HUES6 (cell line): Measurements from ENCODE around the gene CCSER2.
"Not testable (repeated sequence)": the region's sequence is repeated elsewhere in the genome, so short reads cannot be mapped to it uniquely, and the experiment has no call there.

ENCODE experiments used
- H3K27ac ChIP-seq: 2 replicates; pipeline ENCODE4 v1.7.0; 2013; ENCODE audit warnings: low read depth, mild to moderate bottlenecking, low read length, inconsistent platforms
- H3K27me3 ChIP-seq: 2 replicates; pipeline ENCODE4 v1.6.1; 2013; ENCODE audit warnings: low read length; ENCODE audit not compliant: control insufficient read depth, insufficient read depth
- H3K36me3 ChIP-seq: 2 replicates; pipeline ENCODE4 v1.6.1; 2013; ENCODE audit warnings: low read length; ENCODE audit not compliant: control insufficient read depth, insufficient read depth
- H3K4me1 ChIP-seq: 2 replicates; pipeline ENCODE4 v1.6.1; 2013; ENCODE audit warnings: low read length; ENCODE audit not compliant: control insufficient read depth, insufficient read depth
- H3K4me3 ChIP-seq: 2 replicates; pipeline ENCODE4 v1.5.1; 2013; ENCODE audit warnings: low read depth, low read length
- H3K9ac ChIP-seq: one replicate; pipeline ENCODE4 v1.6.1; 2013; ENCODE audit warnings: mild to moderate bottlenecking, low read length
- H3K9me3 ChIP-seq: 2 replicates; pipeline ENCODE4 v1.6.1; 2013; ENCODE audit warnings: low read depth, low read length; ENCODE audit not compliant: control insufficient read depth, insufficient read depth

The CCSER2 gene

DNA sequence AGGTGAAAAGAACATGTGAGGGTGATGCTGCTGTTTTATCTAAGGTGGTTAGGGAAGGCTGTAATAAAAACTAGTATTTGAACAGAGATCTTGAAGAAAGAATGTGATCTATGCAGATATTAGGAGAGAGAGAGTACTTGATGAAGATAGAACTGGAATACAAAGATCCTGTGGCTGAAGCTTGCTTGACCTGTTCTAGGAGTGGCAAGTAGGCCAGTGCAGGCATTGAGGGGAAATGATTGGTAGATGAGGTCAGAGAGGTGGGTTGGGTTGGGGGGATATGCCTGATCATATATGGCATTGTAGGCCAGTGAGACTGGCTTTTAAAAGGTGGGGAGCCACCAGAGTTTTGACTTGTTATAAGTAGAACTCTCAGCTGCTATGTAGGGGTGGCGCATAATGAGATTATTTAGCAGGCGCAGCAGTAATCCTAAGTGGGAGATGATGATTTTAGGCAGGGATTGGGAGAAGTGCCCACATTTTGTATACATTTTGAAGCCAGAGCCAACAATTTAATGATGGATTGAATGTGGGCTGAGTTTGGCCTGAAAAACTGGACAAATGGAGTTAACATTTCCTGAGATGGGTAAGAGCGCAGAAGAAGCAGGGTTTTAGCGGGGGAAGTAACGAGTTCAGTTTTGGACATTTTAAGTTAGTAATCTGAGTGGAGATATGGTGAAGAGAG, 8.2 kb downstream of the CCSER2 start:
- Histone ChIP-seq H3K36me3 (no peaks in the 10 kb centered on the region), H3K4me1 (peaks cover 35% of the 10 kb centered on the region), H3K27ac (no peak overlapping the region), H3K27me3 (no peaks in the 10 kb centered on the region), H3K9ac (no peak overlapping the region), H3K4me3 (no peak overlapping the region), H3K9me3 (no peaks in the 10 kb centered on the region)

GRCh38 chr10:84337199-84337598, 8.8 kb downstream of the CCSER2 start:
- Histone ChIP-seq H3K9ac (no peak overlapping the region), H3K36me3 (no peaks in the 10 kb centered on the region), H3K27ac (no peak overlapping the region), H3K9me3 (no peaks in the 10 kb centered on the region), H3K4me1 (peaks cover 42% of the 10 kb centered on the region), H3K27me3 (no peaks in the 10 kb centered on the region), H3K4me3 (no peak overlapping the region)

DNA sequence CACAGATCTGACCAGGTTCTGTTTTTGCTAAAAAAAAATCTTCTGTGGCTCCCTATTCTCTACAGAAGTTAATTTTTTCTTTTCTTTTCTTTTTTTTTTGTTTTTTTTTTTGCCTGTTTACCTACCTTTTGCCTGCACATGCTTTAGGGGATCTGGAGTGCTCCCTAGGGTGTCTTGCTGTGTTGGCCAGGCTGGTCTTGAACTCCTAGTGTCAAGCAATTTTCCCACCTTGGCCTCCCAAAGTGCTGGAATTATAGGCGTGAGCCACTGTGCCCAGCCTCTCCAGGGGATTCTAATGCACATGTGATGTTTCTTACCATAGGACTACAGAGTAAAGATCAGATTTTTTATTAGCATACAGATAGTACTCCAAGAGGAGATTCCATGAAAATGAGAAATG, 10.6 kb downstream of the CCSER2 start:
- Histone ChIP-seq H3K4me1 (peaks cover 42% of the 10 kb centered on the region), H3K9ac (no peak overlapping the region), H3K36me3 (no peaks in the 10 kb centered on the region), H3K27ac (no peak overlapping the region), H3K4me3 (no peak overlapping the region), H3K9me3 (no peaks in the 10 kb centered on the region), H3K27me3 (no peaks in the 10 kb centered on the region)

DNA sequence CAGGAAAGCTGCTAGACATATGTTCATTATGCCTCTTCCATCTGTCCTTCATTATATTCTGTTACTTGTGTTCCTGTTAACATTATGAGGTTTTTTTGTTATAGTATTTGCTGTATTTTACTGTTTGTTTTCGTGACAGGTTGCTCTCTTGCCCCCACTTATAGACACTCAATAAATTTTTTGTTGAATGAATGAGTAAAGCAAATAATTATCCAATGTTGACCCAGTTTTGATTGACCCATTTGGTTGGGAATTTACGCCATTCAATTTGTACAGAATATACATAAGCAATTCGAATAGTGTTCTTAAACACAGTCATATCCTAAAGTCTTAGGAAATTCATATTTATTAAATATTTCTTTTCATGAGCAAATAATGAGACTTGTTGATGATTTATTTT, 11.8 kb downstream of the CCSER2 start:
- H3K4me3 ChIP-seq: no peak overlapping the region
- H3K9ac ChIP-seq: no peak overlapping the region
- H3K36me3 ChIP-seq: no peaks in the 10 kb centered on the region; the same call in 1 of the 2 replicates
- no peaks in the 10 kb centered on the region for H3K27me3 ChIP-seq
- no peak overlapping the region for H3K27ac ChIP-seq
- no peaks in the 10 kb centered on the region; the same call in 1 of the 2 replicates for H3K9me3 ChIP-seq
- peaks cover 34% of the 10 kb centered on the region for H3K4me1 ChIP-seq

DNA sequence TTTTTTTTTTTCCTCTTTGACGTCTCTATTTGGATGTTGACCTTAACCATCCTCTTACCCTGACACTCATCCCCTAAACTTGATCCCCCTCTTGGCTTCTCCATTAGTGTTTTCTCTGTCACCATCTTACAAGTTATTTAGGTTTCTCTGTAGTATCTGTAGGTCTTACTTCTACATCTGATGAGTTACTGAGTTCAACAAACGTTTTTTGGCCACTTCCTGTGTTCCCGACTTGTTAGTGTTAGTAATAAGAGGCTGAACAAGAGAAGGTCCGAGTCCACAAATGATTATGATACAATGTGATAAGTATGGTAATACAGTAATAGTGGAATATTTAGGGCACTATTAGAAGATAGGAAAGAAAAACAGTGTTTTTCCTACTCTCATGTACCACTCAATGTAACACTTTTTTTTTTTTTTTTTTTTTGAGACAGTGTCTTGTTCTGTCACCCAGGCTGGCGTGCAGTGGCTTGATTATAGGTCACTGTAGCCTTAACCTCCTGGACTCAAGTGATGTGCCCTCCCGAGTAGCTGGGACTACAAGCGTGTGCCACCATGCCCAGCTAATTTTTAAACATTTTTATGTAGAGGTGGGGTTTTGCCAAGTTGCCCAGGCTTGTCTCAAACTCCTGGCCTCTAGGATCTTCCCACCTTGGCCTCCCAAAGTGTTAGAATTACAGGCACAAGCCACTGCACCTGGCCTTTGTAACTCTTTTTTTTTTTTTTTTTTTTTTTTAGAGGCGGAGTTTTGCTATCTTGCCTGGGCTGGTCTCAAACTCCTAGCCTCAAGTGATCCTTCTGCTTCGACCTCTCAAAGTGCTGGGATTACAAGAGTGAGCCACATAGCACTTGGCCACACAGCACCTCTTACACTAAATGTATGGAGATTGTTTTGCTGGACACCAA, 12.5 kb downstream of the CCSER2 start:
- H3K9me3 ChIP-seq: no peaks in the 10 kb centered on the region; the same call in 1 of the 2 replicates
- H3K4me3 ChIP-seq: no peak overlapping the region
- H3K4me1 ChIP-seq: peaks cover 33% of the 10 kb centered on the region
- H3K27me3 ChIP-seq: no peaks in the 10 kb centered on the region
- H3K36me3 ChIP-seq: no peaks in the 10 kb centered on the region; the same call in 1 of the 2 replicates
- H3K27ac ChIP-seq: no peak overlapping the region
- H3K9ac ChIP-seq: no peak overlapping the region

GRCh38 chr10:84341538-84341856, 13.1 kb downstream of the CCSER2 start:
- H3K36me3 ChIP-seq: no peaks in the 10 kb centered on the region; the same call in 1 of the 2 replicates
- H3K9ac ChIP-seq: no peak overlapping the region
- 0 out of 2 replicates have a peak overlapping the region, but pooled peaks have one; percentile 7 for H3K4me3 ChIP-seq
- H3K27me3 ChIP-seq: no peaks in the 10 kb centered on the region
- H3K4me1 ChIP-seq: peaks cover 27% of the 10 kb centered on the region
- peaks cover 3% of the 10 kb centered on the region; the same call in 1 of the 2 replicates for H3K9me3 ChIP-seq
- H3K27ac ChIP-seq: no peak overlapping the region

GRCh38 chr10:84341983-84342382, 13.6 kb downstream of the CCSER2 start:
- Histone ChIP-seq H3K4me1 (peaks cover 22% of the 10 kb centered on the region), H3K27me3 (no peaks in the 10 kb centered on the region), H3K9me3 (peaks cover 3% of the 10 kb centered on the region; the same call in 1 of the 2 replicates), H3K4me3 (0 out of 2 replicates have a peak overlapping the region, but pooled peaks have one; percentile 7), H3K9ac (no peak overlapping the region), H3K27ac (no peak overlapping the region), H3K36me3 (no peaks in the 10 kb centered on the region; the same call in 1 of the 2 replicates)

GRCh38 chr10:84342584-84342983, 14.2 kb downstream of the CCSER2 start:
- H3K4me3 ChIP-seq: no peak overlapping the region
- no peak overlapping the region for H3K9ac ChIP-seq
- H3K27ac ChIP-seq: no peak overlapping the region

DNA sequence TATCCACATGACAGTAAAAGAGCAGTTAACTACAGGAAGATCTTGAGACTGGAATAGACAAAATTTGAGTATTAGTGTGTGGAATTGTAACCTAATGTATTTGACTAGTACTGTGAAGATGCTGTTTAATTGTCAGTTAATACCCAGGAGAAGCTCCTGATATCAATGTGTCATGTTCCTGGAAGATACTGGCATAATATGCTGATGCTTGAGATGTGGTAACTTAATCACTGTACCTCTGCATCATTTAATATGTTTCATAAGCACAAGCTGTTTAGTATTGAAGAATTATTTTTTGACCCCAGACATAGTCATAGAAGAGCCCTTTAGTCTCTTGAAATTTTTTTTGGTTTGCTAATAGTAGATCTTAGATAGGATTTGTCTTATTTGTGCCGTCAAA, 15.4 kb downstream of the CCSER2 start:
- no peaks in the 10 kb centered on the region; the same call in 1 of the 2 replicates for H3K36me3 ChIP-seq
- H3K4me1 ChIP-seq: peaks cover 12% of the 10 kb centered on the region
- H3K9ac ChIP-seq: no peak overlapping the region
- no peaks in the 10 kb centered on the region for H3K27me3 ChIP-seq
- no peak overlapping the region for H3K27ac ChIP-seq
- H3K9me3 ChIP-seq: peaks cover 6% of the 10 kb centered on the region; the same call in 1 of the 2 replicates
- H3K4me3 ChIP-seq: no peak overlapping the region

More at GRCh38 chr10:84342584-84342983, 14.2 kb downstream of the CCSER2 start:
- Histone ChIP-seq H3K36me3 (no peaks in the 10 kb centered on the region; the same call in 1 of the 2 replicates), H3K9me3 (peaks cover 3% of the 10 kb centered on the region; the same call in 1 of the 2 replicates), H3K27me3 (no peaks in the 10 kb centered on the region), H3K4me1 (peaks cover 16% of the 10 kb centered on the region)

DNA sequence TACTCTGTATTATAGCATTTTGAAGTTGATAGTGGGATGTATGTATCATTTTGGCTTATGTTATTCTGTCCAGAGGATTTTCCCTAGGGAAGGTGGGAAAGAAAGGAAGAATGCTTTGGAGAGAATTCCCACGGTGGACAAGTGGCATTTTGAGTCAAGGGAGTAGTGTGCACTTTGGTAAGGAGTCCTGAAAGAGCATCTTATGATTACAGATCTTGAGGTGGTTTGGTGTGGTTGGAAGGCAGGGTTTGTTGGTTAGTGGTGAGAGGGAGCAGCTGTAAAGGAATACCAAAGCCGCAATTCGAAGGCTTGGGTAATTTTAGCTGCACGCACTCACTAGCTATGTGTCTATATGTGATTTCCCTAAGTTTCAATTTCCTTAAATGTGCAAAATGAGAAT, 16.1 kb downstream of the CCSER2 start:
- peaks cover 6% of the 10 kb centered on the region; the same call in 1 of the 2 replicates for H3K9me3 ChIP-seq
- H3K27me3 ChIP-seq: no peaks in the 10 kb centered on the region
- no peak overlapping the region for H3K4me3 ChIP-seq
- no peak overlapping the region for H3K27ac ChIP-seq
- H3K9ac ChIP-seq: no peak overlapping the region
- no peaks in the 10 kb centered on the region; the same call in 1 of the 2 replicates for H3K36me3 ChIP-seq
- H3K4me1 ChIP-seq: peaks cover 12% of the 10 kb centered on the region

GRCh38 chr10:84347575-84348002, 19.2 kb downstream of the CCSER2 start:
- not testable (repeated sequence) for H3K4me3 ChIP-seq, H3K27ac ChIP-seq, H3K4me1 ChIP-seq, H3K36me3 ChIP-seq, H3K27me3 ChIP-seq, H3K9ac ChIP-seq, H3K9me3 ChIP-seq
